KMS-11 (cell line): ENCODE results near the gene FBXO28.

Source experiments
- H2AFZ ChIP-seq: fragments of 200-600 bp; sonication (generic); 2 replicates; pipeline ENCODE4 v1.6.1; 2016; ENCODE audit warnings: antibody characterized with exemption, mixed run types, low read depth
- H3K27ac ChIP-seq: fragments of 200-600 bp; sonication (generic); 2 replicates; pipeline ENCODE4 v1.6.1; 2016; ENCODE audit warnings: mild to moderate bottlenecking, mixed run types
- H3K27me3 ChIP-seq: fragments of 200-600 bp; sonication (generic); 2 replicates; pipeline ENCODE4 v1.6.1; 2017; ENCODE audit warnings: mild to moderate bottlenecking, low read depth, mixed run types, moderate library complexity; ENCODE audit not compliant: insufficient read depth
- H3K36me3 ChIP-seq: fragments of 200-600 bp; sonication (generic); 2 replicates; pipeline ENCODE4 v1.6.1; 2017; ENCODE audit warnings: mild to moderate bottlenecking, mixed run types; ENCODE audit not compliant: insufficient read depth
- H3K4me1 ChIP-seq: fragments of 200-600 bp; sonication (generic); 2 replicates; pipeline ENCODE4 v1.6.1; 2016; ENCODE audit warnings: mild to moderate bottlenecking, low read depth, mixed run types; ENCODE audit not compliant: poor library complexity, severe bottlenecking
- H3K4me2 ChIP-seq: fragments of 200-600 bp; sonication (generic); 2 replicates; pipeline ENCODE4 v1.7.0; 2016; ENCODE audit warnings: mild to moderate bottlenecking, mixed run types
- H3K4me3 ChIP-seq: fragments of 200-600 bp; sonication (generic); IDR thresholded peaks from 2 replicates; pipeline ENCODE4 v1.6.1; 2017; ENCODE audit warnings: low read depth, low read length, mixed read lengths; ENCODE audit not compliant: insufficient read depth
- H3K79me2 ChIP-seq: fragments of 200-600 bp; sonication (generic); 2 replicates; pipeline ENCODE4 v1.6.1; 2016; ENCODE audit warnings: low read depth, mixed run types; ENCODE audit not compliant: insufficient read depth
- H3K9ac ChIP-seq: fragments of 200-600 bp; sonication (generic); 2 replicates; pipeline ENCODE4 v1.6.1; 2016; ENCODE audit warnings: mild to moderate bottlenecking, mixed run types
- H4K20me1 ChIP-seq: fragments of 200-600 bp; sonication (generic); 2 replicates; pipeline ENCODE4 v1.6.1; 2016; ENCODE audit warnings: mild to moderate bottlenecking, mixed run types; ENCODE audit not compliant: insufficient read depth
- CTCF ChIP-seq: fragments of 200-600 bp; sonication (generic); conservative IDR thresholded peaks from 2 replicates; pipeline ENCODE4 v1.6.1; 2017; ENCODE audit warnings: low read depth, mild to moderate bottlenecking, antibody characterized with exemption, low read length, moderate library complexity, mixed read lengths

Gene FBXO28

DNA sequence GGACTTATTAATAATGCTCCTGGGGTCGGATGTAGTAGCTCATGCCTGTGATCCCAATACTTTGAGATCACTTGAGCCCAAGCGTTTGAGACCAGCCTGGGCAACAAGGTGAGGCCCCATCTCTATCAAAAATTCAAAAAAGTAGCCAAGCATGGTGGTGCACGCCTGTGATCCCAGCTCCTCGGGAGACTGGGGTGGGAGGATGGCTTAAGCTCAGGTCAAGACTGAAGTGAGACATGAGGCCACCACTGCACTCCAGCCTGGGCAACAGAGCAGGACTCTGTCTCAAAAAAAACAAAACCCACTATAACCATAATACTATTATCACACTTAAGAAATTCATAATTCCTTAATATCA lies 67.5 kb downstream of the FBXO28 start:
- H4K20me1 ChIP-seq: no peaks in the 10 kb centered on the region
- peaks cover 30% of the 10 kb centered on the region for H3K79me2 ChIP-seq
- peak overlapping the region; percentile 81; the same call in 1 of the 2 replicates for H3K9ac ChIP-seq
- peak overlapping the region; percentile 47 for H3K4me3 ChIP-seq
- H3K36me3 ChIP-seq: no peaks in the 10 kb centered on the region
- H3K27me3 ChIP-seq: no peaks in the 10 kb centered on the region
- H3K27ac ChIP-seq: peak overlapping the region; percentile 92
- no peak for TF ChIP-seq CTCF
- peak overlapping the region; percentile 74 for H2AFZ ChIP-seq
- H3K4me2 ChIP-seq: peak overlapping the region; percentile 58
- H3K4me1 ChIP-seq: peaks cover 29% of the 10 kb centered on the region

DNA sequence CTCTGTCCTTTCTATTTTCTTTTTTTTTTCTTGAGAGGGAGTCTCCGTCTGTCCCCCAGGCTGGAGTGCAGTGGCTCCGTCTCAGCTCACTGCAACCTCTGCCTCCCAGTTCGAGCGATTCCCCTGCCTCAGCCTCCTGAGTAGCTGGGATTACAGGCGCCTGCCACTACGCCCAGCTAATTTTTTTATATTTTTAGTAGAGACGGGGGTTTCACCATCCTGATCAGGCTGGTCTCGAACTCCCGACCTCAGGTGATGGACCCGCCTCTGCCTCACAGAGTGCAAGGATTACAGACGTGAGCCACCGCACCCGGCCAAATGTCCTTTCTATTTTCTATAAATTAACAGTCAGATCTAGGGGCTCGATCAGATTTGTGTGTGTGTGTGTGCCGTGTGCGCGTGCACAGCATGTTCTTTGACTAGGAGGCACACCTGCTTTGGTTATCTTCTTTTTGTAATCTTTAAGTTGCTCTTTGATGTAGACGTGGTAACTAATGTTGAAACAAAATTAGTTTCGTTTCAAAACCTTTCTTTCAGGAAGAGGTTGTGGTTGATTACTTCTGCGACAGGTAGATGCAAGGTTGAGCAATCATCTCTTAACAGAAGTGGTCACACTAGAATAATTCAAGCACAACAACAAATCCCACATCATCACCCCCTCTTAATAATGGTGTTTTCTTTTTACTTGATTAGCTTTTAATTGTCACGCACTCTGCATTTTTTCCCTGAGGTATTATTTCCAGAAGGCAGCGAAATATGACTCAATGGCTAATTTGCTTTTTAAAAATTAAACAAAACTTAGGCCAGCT lies 68.3 kb downstream of the FBXO28 start:
- Histone ChIP-seq H3K27me3 (no peaks in the 10 kb centered on the region), H3K27ac (peak overlapping the region; percentile 92), H3K4me2 (peak overlapping the region; percentile 58), H3K4me1 (peaks cover 29% of the 10 kb centered on the region), H3K4me3 (peak overlapping the region; percentile 91), H4K20me1 (no peaks in the 10 kb centered on the region), H2AFZ (peak overlapping the region; percentile 74), H3K79me2 (peaks cover 38% of the 10 kb centered on the region), H3K36me3 (no peaks in the 10 kb centered on the region), H3K9ac (peak overlapping the region; percentile 81)
- TF ChIP-seq CTCF: no peak

DNA sequence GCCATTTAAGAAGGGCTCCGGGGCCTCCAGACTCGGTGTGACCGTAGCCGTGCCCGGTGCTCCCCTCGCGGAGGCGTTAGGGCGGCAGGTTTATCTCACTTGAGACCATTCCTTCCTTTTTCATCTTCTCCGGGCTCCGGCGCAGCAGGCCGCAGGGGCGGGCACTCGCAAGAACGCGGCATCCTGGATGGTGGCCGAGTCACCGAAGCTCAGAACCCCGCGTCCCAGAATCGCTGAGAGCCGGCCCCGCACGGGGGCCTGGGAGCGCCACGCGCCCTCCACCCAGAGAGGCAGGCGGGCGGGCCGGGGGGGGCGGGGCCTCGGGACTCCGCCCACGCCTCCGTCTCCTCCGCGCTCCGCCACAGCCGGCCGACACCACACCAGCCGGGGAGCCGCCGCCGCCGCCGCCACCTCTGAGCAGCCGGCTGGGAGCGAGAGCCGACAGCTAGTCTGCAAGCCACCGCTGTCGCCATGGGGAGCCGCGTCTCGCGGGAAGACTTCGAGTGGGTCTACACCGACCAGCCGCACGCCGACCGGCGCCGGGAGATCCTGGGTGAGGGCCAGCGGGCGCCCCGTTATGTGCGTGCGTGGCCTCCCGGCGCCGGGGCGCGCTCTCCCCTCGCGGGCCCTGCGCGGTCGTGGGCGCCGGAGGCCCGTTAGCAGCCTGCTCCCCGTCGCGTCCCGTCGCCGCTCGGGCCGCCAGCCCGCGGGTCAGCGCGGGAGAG lies 69.1 kb downstream of the FBXO28 start, which contains the start of gene DEGS1:
TSS of gene DEGS1 (plus strand) at position 375 of the 725 bp plus-strand sequence. CDS start at position 472, 97 bp downstream.
- Histone ChIP-seq H3K4me3 (peak within 1 kb of the TSS; percentile 91), H3K27me3 (no peaks in the 10 kb centered on the region), H3K4me1 (peaks cover 29% of the 10 kb centered on the region), H3K4me2 (peak within 1 kb of the TSS; percentile 58), H2AFZ (peak within 1 kb of the TSS; percentile 74), H3K79me2 (peaks cover 46% of the 10 kb centered on the region), H3K36me3 (no peaks in the 10 kb centered on the region), H3K27ac (peak within 1 kb of the TSS; percentile 92), H4K20me1 (no peaks in the 10 kb centered on the region), H3K9ac (peak within 1 kb of the TSS; percentile 81)
- no peak for TF ChIP-seq CTCF

GRCh38 chr1:224183591-224184312 lies 69.8 kb downstream of the FBXO28 start:
- no peak for TF ChIP-seq CTCF
- Histone ChIP-seq H4K20me1 (0 out of 2 replicates have a peak, but pooled peaks cover 5% of the 10 kb centered on the region), H3K4me3 (no peak overlapping the region), H3K4me1 (peaks cover 29% of the 10 kb centered on the region), H2AFZ (peak overlapping the region; percentile 74), H3K36me3 (no peaks in the 10 kb centered on the region), H3K9ac (peak overlapping the region; percentile 81), H3K79me2 (peaks cover 53% of the 10 kb centered on the region), H3K4me2 (peak overlapping the region; percentile 58), H3K27me3 (no peaks in the 10 kb centered on the region), H3K27ac (peak overlapping the region; percentile 92)
